ENCODE data around the gene KCNG4.

KCNG4 gene

DNA sequence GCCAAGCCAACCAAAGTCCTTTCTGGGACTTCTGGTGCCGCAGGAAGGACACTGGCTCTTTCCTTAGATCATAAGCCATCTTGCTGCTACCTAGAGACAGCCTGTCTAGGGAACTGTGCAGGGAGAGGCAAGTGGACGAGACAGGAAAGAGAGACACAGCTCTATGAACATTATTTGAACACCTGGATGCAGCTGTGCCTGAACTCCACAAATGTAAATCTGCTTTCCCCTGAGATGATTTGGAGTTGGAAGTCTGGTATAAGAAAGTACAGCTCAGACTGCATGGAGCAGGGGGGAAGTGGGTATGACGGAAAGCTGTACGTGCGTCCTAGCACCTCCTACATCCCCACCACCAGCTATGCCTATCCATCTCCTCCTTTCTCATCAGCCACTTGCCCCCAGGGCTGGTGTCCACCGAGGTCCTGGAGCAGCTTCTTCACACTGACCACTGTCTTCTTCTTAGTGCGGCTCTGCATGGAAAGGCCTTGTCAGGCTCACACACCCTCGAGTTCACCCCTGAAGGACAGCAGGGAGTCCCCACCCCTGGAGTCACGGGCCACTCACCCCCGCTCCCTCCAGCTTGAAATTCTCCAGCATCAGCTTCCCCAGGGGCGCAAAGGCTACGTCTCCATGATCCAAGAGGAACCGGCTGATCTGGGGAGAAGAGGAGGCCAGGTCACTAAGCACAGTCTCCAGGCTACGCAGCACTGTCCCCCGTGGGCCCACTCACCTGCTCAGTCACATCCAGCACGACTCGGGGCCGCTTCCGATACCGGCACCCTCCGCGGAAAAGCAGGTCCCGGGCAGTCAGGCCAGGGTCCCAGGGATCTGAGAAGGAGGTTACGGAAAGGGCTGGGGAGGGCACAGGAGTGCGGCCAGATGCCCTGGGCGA is 56.9 kb downstream of the KCNG4 start:
- DNase-seq: no peak

DNA sequence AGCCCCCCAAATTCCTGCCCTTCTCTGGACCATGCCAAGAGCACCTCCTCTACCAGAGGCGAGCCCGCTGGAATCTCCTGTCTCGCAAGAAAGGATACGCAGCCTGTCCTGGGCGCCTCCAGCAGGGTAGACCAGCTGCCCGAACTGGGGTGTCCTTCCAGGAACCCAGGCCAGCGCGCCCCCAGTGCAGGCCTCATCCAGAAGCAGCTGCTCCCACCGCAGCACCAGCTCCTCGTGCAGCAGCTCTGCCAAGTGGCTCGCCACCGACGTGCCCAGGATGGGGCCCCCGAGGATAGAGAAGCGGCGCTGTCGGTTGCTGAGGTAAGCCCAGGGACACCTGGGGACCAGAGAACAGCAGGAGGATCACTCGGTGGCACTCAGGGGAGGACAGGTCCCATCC is 57.7 kb downstream of the KCNG4 start:
- no peak for DNase-seq

DNA sequence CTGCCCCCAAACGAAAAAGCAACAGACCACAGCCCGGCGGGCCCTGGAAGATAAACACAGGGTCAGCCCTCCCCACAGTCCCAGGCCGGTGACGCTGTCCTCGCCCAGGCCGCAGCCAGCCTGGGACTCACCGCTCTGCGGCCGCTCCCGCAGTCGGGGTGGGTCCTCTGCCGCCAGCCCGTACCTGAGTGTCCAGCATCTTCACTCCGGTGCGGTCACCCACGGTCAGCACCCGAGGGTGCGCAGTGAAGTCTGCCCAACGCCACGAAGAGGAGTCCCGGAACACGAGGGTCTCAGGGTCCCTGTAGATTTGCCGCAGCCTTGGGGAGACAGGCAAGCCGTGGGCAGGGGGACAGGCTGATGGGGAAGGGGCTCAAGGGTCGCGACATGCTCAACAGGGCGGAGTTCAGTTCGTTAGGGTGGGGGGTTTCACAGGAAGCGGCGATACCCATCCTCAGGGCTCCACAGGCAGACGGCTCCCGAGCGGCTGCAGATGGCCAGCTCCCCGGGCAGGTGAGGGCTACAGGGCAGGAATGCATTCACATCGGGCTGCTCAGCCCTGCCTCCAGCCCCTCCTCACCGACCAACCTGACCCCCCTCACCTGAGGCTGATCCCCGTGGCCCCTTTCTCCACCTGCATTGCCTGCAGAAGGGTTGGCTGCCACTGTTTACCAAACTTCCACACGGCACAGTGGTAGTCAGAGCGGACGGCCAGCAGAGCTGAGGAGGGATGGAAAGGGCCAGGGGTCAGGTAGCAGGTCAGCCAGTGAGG is 58.5 kb downstream of the KCNG4 start:
- DNase-seq: no peak

- no peak for DNase-seq
These were observed 59.2 kb downstream of the KCNG4 start for GRCh38 chr16:84180519-84181140.

GRCh38 chr16:84179612-84180320 is 60.0 kb downstream of the KCNG4 start:
- no peak for DNase-seq

DNA sequence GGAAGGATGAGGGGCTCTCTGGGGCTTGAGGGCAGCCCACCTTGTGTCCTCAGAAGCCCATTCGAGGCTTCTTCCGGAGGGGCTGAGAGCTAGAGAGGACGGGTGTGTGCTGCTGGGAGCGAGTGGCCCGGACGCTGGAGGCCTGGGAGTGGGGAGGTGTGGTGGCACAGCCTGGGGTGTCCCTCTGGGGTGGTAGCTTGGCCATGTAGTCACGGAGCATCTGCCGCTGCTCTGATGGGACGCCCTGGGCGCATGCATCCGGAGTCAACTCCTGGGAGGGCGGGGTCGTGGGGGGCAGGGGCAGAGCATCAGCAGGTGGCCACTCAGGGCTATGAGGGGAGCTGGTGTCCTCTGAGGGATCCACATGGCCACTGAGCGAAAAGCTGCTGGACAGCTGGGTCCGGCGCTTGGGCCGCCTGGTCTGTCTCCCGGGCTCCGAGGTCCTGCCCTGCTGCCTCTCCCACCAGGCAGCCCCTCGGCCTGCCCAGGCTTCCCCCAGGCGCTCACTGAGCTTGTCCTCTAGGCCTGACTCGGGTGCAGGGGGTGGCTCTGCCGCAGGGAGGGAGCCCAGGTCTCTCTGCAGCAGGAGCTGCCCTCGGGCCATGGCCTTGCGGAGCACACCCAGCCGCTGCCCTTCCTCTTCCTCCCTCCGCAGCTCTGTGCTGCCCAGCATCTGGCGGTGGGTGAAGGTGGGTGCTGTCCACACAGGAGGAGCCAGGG is 60.8 kb downstream of the KCNG4 start:
- DNase-seq: no peak

DNA sequence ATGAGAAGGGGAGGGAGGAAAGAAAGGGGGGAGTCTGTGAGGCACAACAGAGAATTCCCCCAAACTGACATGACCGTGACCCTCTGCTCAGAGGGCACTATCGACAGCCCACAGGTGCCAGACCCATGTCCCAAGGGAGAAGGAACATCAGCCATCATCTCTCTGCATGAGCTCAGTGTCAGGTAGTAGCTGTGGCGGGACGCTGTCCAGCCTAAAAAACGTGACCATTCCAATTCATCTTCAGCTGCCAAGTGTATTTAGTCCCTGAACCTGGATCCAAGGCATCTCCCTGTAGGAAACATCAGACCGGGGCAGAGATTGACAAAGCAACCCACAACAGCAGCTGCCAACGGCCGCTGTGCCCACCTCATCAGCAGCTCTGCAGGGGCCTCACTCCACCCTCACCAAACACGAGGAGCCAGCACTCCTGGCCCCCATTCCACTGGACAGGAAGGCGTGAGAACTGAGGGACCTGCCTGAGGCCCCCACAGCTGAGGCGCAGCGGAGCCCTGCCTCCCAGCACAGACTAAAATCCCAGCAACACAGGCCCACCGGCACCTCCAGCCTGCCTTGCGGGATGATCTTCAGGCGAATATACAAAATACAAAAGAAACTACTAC is 61.6 kb downstream of the KCNG4 start:
- DNase-seq: no peak

GRCh38 chr16:84177741-84178073 is 62.1 kb downstream of the KCNG4 start:
- DNase-seq: no peak

- DNase-seq: no peak
These were observed 63.4 kb downstream of the KCNG4 start for GRCh38 chr16:84176192-84177053.

- DNase-seq: peak; percentile 38 to 46
These were observed 64.3 kb downstream of the KCNG4 start for GRCh38 chr16:84175350-84176081.

DNA sequence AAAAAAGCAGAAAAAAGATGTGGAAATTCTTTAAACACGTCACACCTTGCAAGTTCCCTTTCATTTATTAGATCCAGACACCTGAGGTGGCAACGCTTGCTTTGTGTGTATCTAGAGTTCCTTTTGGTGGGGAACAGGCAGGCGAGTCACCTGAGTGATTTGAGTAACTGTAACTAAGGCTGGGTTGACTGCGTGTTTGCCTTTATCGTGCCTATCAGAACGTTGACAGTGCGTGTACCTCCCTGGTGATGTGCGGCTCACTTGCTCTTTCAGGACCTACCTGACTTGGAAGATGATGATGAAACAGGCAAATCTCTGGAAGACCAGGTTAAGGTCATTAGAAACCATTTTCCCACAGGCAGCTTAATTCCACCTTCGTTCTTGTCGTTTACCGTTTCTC is 65.4 kb downstream of the KCNG4 start:
- DNase-seq: no peak

DNA sequence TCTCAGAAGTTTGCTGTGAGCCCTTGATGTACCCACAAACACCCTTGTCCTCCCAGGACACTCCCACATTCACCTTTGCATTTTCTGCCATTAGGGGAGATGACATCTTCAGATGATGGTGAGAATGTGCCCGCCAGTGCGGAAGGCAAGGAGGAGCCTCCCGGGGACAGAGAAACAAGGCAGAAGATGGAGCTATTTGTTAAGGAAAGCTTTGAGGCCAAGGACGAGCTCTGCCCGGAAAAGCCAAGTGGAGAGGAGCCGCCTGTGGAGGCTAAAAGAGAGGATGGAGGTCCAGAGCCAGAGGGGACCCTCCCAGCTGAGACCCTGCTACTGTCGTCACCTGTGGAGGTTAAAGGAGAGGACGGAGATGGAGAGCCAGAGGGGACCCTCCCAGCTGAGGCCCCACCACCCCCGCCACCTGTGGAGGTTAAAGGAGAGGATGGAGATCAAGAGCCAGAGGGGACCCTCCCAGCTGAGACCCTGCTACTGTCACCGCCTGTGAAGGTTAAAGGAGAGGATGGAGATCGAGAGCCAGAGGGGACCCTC is 70.0 kb downstream of the KCNG4 start:
- DNase-seq: no peak
